ENCODE results near the gene CTIF.

The CTIF gene

DNA sequence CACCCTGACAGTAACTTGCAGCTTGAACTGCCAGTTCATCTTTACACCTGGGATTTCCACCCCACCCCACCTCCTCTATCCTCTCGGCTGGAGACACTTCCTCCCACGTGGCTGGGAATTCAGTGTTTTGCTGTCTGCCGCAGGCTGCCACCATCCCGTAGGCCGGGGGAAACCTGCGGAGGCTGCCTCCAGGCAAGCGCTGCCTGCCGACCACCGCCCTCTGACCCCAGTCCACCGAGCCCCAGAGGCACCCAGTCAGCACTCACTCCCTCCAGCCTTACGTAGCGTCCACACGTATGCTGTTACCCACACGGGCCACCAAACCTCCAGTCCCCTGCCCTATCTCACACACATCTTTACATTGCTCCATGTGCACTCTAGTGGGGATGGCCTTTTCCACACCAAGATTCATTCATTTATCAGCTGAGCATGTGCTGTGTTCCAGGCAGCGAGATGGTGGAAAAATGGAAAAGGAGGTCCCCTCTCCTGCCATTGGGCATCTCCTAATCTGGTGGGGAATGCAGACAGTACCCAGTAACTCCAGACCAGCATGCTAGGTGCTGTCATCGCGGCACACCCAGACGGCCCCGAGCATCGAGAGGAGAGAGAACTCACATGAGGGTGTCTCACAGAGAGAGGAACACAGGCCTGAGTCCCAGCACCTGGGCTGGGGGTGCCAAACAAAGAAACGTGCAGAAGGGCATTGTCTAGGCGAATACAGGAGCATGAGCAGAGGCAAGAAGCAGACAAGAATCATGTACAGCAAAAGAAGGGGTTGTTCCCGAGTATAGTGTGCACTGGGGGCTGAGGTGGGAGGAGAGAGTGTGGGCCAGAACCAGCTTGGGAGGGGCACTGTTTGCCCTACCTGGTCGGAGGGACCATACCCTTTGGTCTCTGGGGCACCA, 245.0 kb downstream of the CTIF start:
- TF ChIP-seq TAF1 (IDR thresholded peaks at IDR 0.05; ENCODE audit: borderline replicate concordance, low read depth, low read length), result no peak
- TF ChIP-seq POLR2A (IDR thresholded peaks at IDR 0.05; ENCODE audit: low read depth, low read length), result no peak
- no peak for TF ChIP-seq POLR2AphosphoS5 (IDR thresholded peaks at IDR 0.05; ENCODE audit: low read depth, low read length)
- FAIRE-seq (peak; percentile 63), DNase-seq (ENCODE audit: insufficient read length) (no peak)

DNA sequence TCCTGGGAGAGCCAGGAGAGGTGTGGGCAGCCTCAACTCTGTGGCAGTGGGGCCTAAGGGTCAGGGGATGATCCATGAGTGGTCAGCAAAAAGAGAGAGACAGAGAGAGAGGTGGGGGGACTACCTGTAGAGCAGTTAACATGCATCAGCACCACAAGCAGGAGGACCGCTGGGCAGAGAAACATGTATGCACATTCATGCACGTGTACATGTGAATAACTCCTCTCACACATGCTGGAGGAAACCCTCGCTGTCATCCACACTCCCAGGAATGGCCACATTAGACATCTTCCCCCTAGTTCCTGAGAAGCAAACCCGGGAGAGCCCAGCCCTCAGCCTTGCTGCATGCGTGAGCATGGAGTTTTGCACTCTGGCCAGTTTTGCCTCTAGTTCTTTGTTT, 245.8 kb downstream of the CTIF start:
- DNase-seq (ENCODE audit: insufficient read length) (no peak), FAIRE-seq (no peak)
- no peak for TF ChIP-seq POLR2A (IDR thresholded peaks at IDR 0.05; ENCODE audit: low read depth, low read length)
- no peak for TF ChIP-seq POLR2AphosphoS5 (IDR thresholded peaks at IDR 0.05; ENCODE audit: low read depth, low read length)
- TF ChIP-seq TAF1 (IDR thresholded peaks at IDR 0.05; ENCODE audit: borderline replicate concordance, low read depth, low read length), result no peak

DNA sequence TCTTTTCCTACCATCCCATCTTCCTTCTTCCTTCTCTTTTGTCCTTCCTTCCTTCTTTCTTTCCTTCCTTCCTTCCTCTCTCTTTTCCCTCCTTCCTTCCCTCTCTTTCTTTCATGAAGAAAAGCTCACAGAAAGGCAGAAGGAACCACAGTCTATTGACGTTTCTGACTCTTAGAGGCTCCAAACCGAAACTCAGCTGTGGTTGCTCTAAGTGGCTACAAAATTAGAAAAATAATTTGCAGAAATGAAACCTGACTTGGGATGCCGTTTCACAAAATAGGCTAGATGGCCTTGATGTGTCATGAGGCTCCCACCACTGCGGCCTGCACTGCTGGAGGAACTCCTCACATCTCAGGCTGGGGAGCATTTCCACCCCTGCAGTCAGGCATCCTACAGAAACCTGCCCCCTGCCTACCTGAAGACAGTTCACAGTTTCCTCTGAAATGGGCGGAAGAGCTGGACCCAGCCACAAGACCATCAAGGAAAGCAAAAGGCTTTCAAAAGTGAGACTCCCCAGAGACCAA, 246.3 kb downstream of the CTIF start:
- FAIRE-seq (peak; percentile 97), DNase-seq (ENCODE audit: insufficient read length) (peak; percentile 89)
- no peak for TF ChIP-seq TAF1 (IDR thresholded peaks at IDR 0.05; ENCODE audit: borderline replicate concordance, low read depth, low read length)
- TF ChIP-seq POLR2A (IDR thresholded peaks at IDR 0.05; ENCODE audit: low read depth, low read length), result no peak
- no peak for TF ChIP-seq POLR2AphosphoS5 (IDR thresholded peaks at IDR 0.05; ENCODE audit: low read depth, low read length)

DNA sequence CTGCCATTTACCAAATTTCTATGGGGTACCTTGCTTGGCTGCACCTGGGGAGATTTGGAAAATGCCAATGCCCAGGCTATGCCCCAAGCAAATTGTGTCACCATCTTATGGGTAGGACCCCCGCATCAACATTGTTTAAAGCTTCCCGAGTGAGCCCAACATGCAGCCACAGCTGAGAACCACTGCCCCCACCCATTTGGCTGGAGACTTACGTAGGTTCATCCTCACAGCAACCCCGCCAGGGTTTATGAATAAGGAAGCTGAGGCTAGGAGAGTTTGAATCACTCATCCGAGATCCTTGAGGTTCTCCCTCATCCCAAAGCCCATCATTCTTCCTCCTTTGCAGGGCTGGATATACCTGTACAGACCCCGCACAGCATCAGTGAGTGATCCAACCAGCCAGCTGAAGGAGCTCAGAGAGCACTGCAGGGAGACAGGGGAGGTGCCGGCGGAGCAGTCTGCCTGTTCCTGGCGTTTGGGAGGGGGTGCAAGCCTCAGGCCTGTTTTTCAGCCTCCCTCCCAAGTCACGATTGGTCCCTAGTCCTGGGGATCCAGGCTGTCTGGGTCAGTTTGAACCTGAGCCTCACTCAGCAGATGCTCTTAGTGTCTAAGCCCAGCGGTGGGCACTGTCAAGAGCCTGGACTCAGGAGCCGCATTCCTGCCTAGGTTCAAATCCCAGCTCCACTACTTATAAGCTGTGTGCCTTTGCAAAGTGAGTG, 247.1 kb downstream of the CTIF start:
- FAIRE-seq, result peak; percentile 17
- TF ChIP-seq POLR2A (IDR thresholded peaks at IDR 0.05; ENCODE audit: low read depth, low read length) (no peak), POLR2AphosphoS5 (IDR thresholded peaks at IDR 0.05; ENCODE audit: low read depth, low read length) (no peak), TAF1 (IDR thresholded peaks at IDR 0.05; ENCODE audit: borderline replicate concordance, low read depth, low read length) (no peak)

DNA sequence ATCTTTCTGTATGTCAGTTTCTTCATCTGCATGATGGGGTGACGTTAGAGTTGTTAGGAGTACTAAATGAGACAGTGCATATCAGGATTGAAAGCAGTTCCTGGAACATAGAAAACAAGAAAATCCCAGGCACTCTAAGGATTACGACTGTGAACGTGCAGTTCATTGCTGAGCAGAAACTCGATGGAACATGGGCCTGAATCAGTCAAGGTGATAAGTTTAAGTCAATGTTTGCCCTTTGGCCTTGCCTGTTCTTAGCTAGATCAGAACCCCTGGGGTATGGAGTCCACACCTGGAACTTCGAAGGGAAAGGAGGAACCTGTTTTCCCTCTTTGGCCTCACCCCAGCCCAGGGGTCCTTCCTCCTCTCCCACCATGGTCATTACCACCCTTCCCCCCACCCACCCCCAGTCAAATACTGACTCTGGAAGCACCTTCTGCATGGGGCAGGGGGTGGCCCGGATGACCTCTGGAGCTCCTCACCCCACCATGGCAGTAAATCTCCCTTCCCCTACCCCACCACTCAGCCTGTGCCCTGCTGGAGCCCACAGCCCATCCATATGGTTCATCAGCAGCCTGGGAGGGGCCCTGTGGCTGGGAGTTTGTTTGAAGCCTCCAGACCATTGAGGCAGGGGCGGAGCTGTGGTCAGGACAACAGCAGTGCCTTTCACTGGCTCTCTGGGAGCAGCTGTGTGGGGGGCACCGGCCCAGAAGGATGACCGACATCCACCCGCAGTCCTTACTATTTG, 247.8 kb downstream of the CTIF start:
- TF ChIP-seq POLR2A (IDR thresholded peaks at IDR 0.05; ENCODE audit: low read depth, low read length), result no peak
- no peak for TF ChIP-seq TAF1 (IDR thresholded peaks at IDR 0.05; ENCODE audit: borderline replicate concordance, low read depth, low read length)
- TF ChIP-seq POLR2AphosphoS5 (IDR thresholded peaks at IDR 0.05; ENCODE audit: low read depth, low read length), result no peak
- FAIRE-seq (peak; percentile 86), DNase-seq (ENCODE audit: insufficient read length) (no peak)

More for the DNA sequence above, 247.1 kb downstream of the CTIF start:
- DNase-seq (ENCODE audit: insufficient read length), result no peak

DNA sequence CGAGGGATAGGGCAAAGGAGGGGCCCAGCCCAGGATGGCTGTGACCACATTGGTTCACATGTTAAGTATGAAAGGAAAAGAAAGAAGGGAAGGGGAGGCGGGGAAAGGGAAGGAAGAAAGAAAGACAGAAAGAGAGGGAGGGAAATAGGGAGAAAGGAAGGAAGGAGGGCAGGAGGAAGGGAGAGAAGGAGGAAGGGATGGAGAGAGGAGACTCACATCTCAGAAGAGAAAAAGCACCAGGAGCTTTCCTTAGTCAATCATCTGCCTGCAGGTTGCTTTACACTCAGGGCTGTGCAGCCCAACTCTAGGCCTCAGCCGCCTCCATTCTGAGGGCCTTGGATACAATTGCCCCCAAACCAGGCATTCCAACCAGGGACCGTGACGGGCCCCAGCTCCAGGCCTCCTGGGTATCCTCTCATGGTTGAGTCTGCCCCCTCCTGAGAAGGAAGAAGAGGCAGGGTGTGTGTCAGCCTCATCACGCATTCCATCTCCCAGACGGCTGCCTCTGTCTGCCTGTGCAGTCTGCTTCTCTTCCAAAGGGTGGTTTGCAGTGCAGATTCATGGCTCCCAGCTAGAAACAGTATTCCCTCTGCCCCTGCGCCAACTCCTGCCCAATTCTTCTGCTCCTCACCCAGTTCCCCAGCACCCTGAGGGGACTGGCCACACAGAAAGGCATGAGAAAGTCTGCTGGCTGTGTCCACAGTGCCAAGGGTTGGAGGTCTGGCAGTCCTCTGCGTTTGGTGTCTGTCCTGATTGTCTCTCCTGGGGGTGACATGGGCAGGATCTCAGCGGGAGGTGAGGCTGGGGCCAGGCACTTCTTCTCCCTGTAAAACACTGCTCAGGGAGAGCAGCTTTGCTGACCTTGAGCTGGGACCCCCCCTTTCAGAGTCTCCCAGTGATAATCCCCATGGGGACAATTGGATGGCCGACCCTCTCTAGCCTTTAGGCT, 248.6 kb downstream of the CTIF start:
- FAIRE-seq (no peak), DNase-seq (ENCODE audit: insufficient read length) (no peak)
- TF ChIP-seq POLR2A (IDR thresholded peaks at IDR 0.05; ENCODE audit: low read depth, low read length), result no peak
- no peak for TF ChIP-seq POLR2AphosphoS5 (IDR thresholded peaks at IDR 0.05; ENCODE audit: low read depth, low read length)
- TF ChIP-seq TAF1 (IDR thresholded peaks at IDR 0.05; ENCODE audit: borderline replicate concordance, low read depth, low read length), result no peak

DNA sequence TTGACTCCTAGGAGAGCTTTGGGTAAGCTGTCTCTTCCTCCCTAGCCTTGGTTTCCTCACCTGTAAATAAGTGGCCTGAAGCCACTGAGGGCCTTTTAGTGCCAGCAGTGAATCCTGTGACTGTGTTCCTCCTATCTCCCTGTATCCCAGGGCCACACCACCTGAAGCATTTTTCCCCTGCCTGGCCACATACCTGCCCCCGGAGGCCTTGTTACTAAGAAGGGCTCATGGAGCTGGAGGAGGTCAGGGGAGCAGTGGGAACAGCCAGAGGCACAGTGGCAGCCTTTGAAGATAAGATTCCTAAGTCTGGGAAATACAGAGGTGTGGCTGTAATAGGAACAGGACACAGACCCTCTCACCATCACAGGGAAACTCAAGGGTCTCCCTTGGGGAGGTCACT, 249.5 kb downstream of the CTIF start:
- no peak for FAIRE-seq
- no peak for TF ChIP-seq TAF1 (IDR thresholded peaks at IDR 0.05; ENCODE audit: borderline replicate concordance, low read depth, low read length)
- no peak for TF ChIP-seq POLR2AphosphoS5 (IDR thresholded peaks at IDR 0.05; ENCODE audit: low read depth, low read length)
- TF ChIP-seq POLR2A (IDR thresholded peaks at IDR 0.05; ENCODE audit: low read depth, low read length), result no peak
- DNase-seq (ENCODE audit: insufficient read length), result no peak

DNA sequence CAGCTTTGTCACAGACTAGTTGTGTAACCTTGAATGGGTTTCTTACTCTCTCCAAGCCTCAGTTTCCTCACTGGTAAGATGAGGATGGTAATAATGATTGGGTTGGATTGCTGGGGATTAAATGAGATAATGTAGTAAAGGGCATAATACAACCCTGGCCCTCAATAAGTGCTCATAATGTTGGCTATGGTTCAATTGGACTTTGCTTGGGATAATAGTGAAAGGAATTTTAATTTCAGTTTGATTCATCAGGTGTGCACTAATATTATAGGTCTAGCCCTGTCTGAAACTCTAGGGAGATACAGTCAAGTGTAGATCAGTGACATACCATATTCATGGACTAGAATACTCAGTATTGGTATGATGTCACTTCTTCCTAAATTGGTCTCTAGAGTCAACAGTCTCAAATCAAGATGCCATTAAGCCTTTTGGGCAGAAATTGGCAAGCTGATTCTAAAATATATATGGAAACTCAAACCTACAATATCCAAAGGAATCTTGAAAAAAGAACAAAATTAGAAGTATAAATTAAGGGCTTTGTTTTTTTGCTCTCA, 250.5 kb downstream of the CTIF start:
- FAIRE-seq (peak; percentile 14), DNase-seq (ENCODE audit: insufficient read length) (no peak)
- TF ChIP-seq TAF1 (IDR thresholded peaks at IDR 0.05; ENCODE audit: borderline replicate concordance, low read depth, low read length), result no peak
- no peak for TF ChIP-seq POLR2A (IDR thresholded peaks at IDR 0.05; ENCODE audit: low read depth, low read length)
- no peak for TF ChIP-seq POLR2AphosphoS5 (IDR thresholded peaks at IDR 0.05; ENCODE audit: low read depth, low read length)

DNA sequence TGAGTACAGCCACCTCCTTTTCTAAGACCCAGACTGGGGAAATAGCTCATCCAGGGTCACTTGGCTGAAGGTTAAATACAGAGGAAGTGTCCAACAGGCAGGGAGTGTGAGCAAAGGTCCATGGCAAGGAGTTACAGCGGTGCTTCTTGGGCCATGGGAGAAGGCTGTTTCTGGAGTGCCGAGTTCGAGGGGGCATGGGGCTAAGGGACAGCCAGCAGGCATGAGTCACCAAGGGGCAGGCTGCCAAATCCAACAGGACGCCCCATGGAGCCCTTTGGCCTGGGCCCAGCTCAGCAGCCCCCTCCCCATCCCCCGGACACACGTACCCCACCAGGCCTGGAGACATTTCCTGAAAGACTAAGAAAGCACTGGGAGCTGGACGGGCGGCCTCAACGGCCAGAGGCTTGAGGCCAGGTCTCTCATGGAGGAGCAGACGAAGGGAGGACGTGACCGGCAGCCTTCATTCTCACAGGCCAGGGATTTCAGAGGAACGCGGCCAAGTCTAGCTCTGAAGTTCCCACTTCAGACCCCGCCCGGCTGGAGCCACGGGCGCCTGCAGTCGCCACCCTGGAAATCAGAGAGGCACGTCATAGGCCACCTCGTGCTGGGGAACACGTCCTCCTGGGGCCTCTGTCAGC, 251.5 kb downstream of the CTIF start:
- peak; percentile 44 for FAIRE-seq
- DNase-seq (ENCODE audit: insufficient read length), result no peak
- no peak for TF ChIP-seq TAF1 (IDR thresholded peaks at IDR 0.05; ENCODE audit: borderline replicate concordance, low read depth, low read length)
- no peak for TF ChIP-seq POLR2AphosphoS5 (IDR thresholded peaks at IDR 0.05; ENCODE audit: low read depth, low read length)
- TF ChIP-seq POLR2A (IDR thresholded peaks at IDR 0.05; ENCODE audit: low read depth, low read length), result no peak
